GM19099 (cell line): ENCODE results near the gene CXorf66.

Source experiments
- POLR2A ChIP-seq: IDR thresholded peaks from 3 replicates; pipeline ENCODE4 v1.6.1; 2011; ENCODE audit warnings: low read depth; ENCODE audit not compliant: insufficient read length; ENCODE audit errors: extremely low read depth

Gene CXorf66

GRCh38 chrX:139965421-139965820 is at the start of gene CXorf66:
Gene CXorf66 (minus strand): TSS chrX:139965521. CDS start chrX:139965496, 25 bp downstream.
- TF ChIP-seq POLR2A = no peak

- no peak for TF ChIP-seq POLR2A
Observed at GRCh38 chrX:139982856-139983255, 17.5 kb upstream of the CXorf66 start.

GRCh38 chrX:139974471-139974870 is 9.2 kb upstream of the CXorf66 start:
- no peak for TF ChIP-seq POLR2A

GRCh38 chrX:139972629-139973624 is 7.6 kb upstream of the CXorf66 start:
- no peak for TF ChIP-seq POLR2A

GRCh38 chrX:139972113-139972512 is 6.8 kb upstream of the CXorf66 start:
- TF ChIP-seq POLR2A = no peak

GRCh38 chrX:139971394-139971749 is 6.1 kb upstream of the CXorf66 start:
- no peak for TF ChIP-seq POLR2A

GRCh38 chrX:139969286-139969685 is 4.0 kb upstream of the CXorf66 start:
- TF ChIP-seq POLR2A = no peak

GRCh38 chrX:139967750-139968149 is 2.4 kb upstream of the CXorf66 start:
- no peak for TF ChIP-seq POLR2A

GRCh38 chrX:139967300-139967699 is 2.0 kb upstream of the CXorf66 start:
- TF ChIP-seq POLR2A = no peak

GRCh38 chrX:139949703-139950102 is 15.6 kb downstream of the CXorf66 start:
- no peak for TF ChIP-seq POLR2A

GRCh38 chrX:139945075-139945474 is 20.2 kb downstream of the CXorf66 start:
- TF ChIP-seq POLR2A = no peak

- TF ChIP-seq POLR2A = no peak
Observed at GRCh38 chrX:139936259-139936658, 29.1 kb downstream of the CXorf66 start.

GRCh38 chrX:139933904-139934303 is 31.4 kb downstream of the CXorf66 start:
- TF ChIP-seq POLR2A = no peak

GRCh38 chrX:139932901-139933796 is 32.2 kb downstream of the CXorf66 start, which contains the start of gene ATP11C:
Gene ATP11C (minus strand): TSS chrX:139933053. CDS start chrX:139932042, 1,011 bp downstream.
- TF ChIP-seq POLR2A = peak; percentile 74

GRCh38 chrX:139932073-139932900 is 33.0 kb downstream of the CXorf66 start:
- TF ChIP-seq POLR2A = peak; percentile 15

GRCh38 chrX:139931646-139932072 is 33.7 kb downstream of the CXorf66 start:
- TF ChIP-seq POLR2A = no peak
